Tibial nerve (tissue), 4 donors: Measurements from ENCODE around the gene DYNAP. TPM values are rescaled to one million over a fixed set of nuclear protein-coding genes. Genes with fewer than 3 reads are reported as not detected.

ENCODE experiments used
- DNase-seq, 2 donors: peaks; one replicate each; pipeline ENCODE4 v3.0.0-alpha.2; 2019; ENCODE audit warnings: low spot score in 2 of 2
- H3K27ac ChIP-seq, 4 donors: fragments of 200-600 bp; sonication (generic) in 3 of 4; one replicate each; pipeline ENCODE4 v1.5.1; 2017 to 2019; ENCODE audit warnings: mild to moderate bottlenecking in 1 of 4
- H3K27me3 ChIP-seq, 2 donors: fragments of 200-600 bp; sonication (generic) in 1 of 2; one replicate each; pipeline versions ENCODE4 v1.5.1 to v1.6.0; 2017 to 2019
- H3K36me3 ChIP-seq, 3 donors: fragments of 200-600 bp; sonication (generic); one replicate each; pipeline ENCODE4 v1.5.1; 2018 to 2019
- H3K4me1 ChIP-seq, 4 donors: fragments of 200-600 bp; sonication (generic) in 3 of 4; one replicate each; pipeline ENCODE4 v1.5.1; 2017 to 2019
- H3K4me3 ChIP-seq, 4 donors: fragments of 200-600 bp; sonication (generic) in 3 of 4; one replicate each; pipeline ENCODE4 v1.5.1; 2017 to 2019; ENCODE audit warnings: mild to moderate bottlenecking in 1 of 4, moderate library complexity in 1 of 4
- H3K9me3 ChIP-seq, 4 donors: fragments of 200-600 bp; sonication (generic) in 3 of 4; one replicate each; pipeline ENCODE4 v1.5.1; 2017 to 2019
- CTCF ChIP-seq, 5 experiments: fragments of 200-600 bp in 3 of 5; fragments of 450-650 bp in 2 of 5; sonication (generic) in 3 of 5; IDR thresholded peaks; one replicate each; pipeline ENCODE4 v1.5.1; 2016 to 2019; ENCODE audit warnings: antibody characterized with exemption in 5 of 5, mild to moderate bottlenecking in 3 of 5, moderate library complexity in 2 of 5
- EP300 ChIP-seq, 2 donors: sonication (generic); formaldehyde crosslinking; IDR thresholded peaks; one replicate each; pipeline ENCODE4 v1.6.1; 2017; ENCODE audit warnings: antibody characterized with exemption in 2 of 2, mild to moderate bottlenecking in 1 of 2
- POLR2A ChIP-seq, 2 donors: fragments of 450-650 bp; IDR thresholded peaks; one replicate each; pipeline ENCODE4 v1.6.1; 2017; ENCODE audit warnings: antibody characterized with exemption in 2 of 2, mild to moderate bottlenecking in 2 of 2, moderate library complexity in 2 of 2
- WGBS, 2 donors: methylation state at CpG; one replicate each; pipeline ENCODE4 v1.1.5; 2018; 5-methylcytosine and 5-hydroxymethylcytosine counted together
- total RNA-seq, 4 donors: library from RNA; depleted of rRNA; stranded (reverse); fragments of >200 nt; gene quantifications; one replicate each; pipeline ENCODE4 v1.1.0, GENCODE V29; 2016

Gene DYNAP
- total RNA-seq = not detected

GRCh38 chr18:54590945-54591344 lies at the start of gene DYNAP:
Gene DYNAP (plus strand): TSS chr18:54591245. CDS start chr18:54591283, 38 bp downstream.
- 79 to 84% methylated on average over 5 of the region's 5 CpGs for WGBS, 2 donors
- no peak for DNase-seq
- Histone ChIP-seq H3K4me1 (no peaks in the 10 kb centered on the region), H3K27me3 (no peaks in the 10 kb centered on the region), H3K36me3 (no peaks in the 10 kb centered on the region), H3K4me3 (no peak within 1 kb of the TSS), H3K27ac (no peak within 1 kb of the TSS), H3K9me3 (no peaks in the 10 kb centered on the region)
- no peak for TF ChIP-seq POLR2A (IDR thresholded peaks at IDR 0.05)
- no peak for TF ChIP-seq CTCF (IDR thresholded peaks at IDR 0.05)
- TF ChIP-seq EP300 (IDR thresholded peaks at IDR 0.05) = no peak

GRCh38 chr18:54551590-54551989 lies 39.5 kb upstream of the DYNAP start:
- Histone ChIP-seq H3K4me1 (no peaks in the 10 kb centered on the region), H3K27me3 (no peaks in the 10 kb centered on the region), H3K4me3 (no peak overlapping the region), H3K36me3 (no peaks in the 10 kb centered on the region), H3K27ac (no peak overlapping the region), H3K9me3 (peaks cover 0 to 4% (median 0%) of the 10 kb centered on the region in 4 donors)
- 95 to 100% methylated on average over 1 of the region's 1 CpG for WGBS, 2 donors
- TF ChIP-seq EP300 (IDR thresholded peaks at IDR 0.05) (no peak), CTCF (IDR thresholded peaks at IDR 0.05) (no peak), POLR2A (IDR thresholded peaks at IDR 0.05) (no peak)
- DNase-seq = no peak

GRCh38 chr18:54555286-54555685 lies 35.8 kb upstream of the DYNAP start:
- no peak for DNase-seq
- WGBS, 2 donors = 70 to 76% methylated on average over 2 of the region's 2 CpGs
- Histone ChIP-seq H3K36me3 (no peaks in the 10 kb centered on the region), H3K9me3 (peaks cover 0 to 4% (median 0%) of the 10 kb centered on the region in 4 donors), H3K27me3 (no peaks in the 10 kb centered on the region), H3K4me1 (no peaks in the 10 kb centered on the region), H3K4me3 (no peak overlapping the region), H3K27ac (no peak overlapping the region)
- TF ChIP-seq EP300 (IDR thresholded peaks at IDR 0.05) = no peak
- TF ChIP-seq CTCF (IDR thresholded peaks at IDR 0.05) = no peak
- TF ChIP-seq POLR2A (IDR thresholded peaks at IDR 0.05) = no peak

GRCh38 chr18:54555996-54556395 lies 35.0 kb upstream of the DYNAP start:
- H3K36me3 ChIP-seq = no peaks in the 10 kb centered on the region
- no peak overlapping the region for H3K4me3 ChIP-seq
- no peak for DNase-seq
- H3K4me1 ChIP-seq = no peaks in the 10 kb centered on the region
- H3K9me3 ChIP-seq = peaks cover 0 to 4% (median 0%) of the 10 kb centered on the region in 4 donors
- no peak overlapping the region for H3K27ac ChIP-seq
- H3K27me3 ChIP-seq = no peaks in the 10 kb centered on the region
- TF ChIP-seq CTCF (IDR thresholded peaks at IDR 0.05) = no peak
- TF ChIP-seq EP300 (IDR thresholded peaks at IDR 0.05) = no peak
- TF ChIP-seq POLR2A (IDR thresholded peaks at IDR 0.05) = no peak
- WGBS, 2 donors = 81 to 91% methylated on average over 1 of the region's 1 CpG

GRCh38 chr18:54557958-54558357 lies 33.1 kb upstream of the DYNAP start:
- no peak for TF ChIP-seq CTCF (IDR thresholded peaks at IDR 0.05)
- no peak for TF ChIP-seq POLR2A (IDR thresholded peaks at IDR 0.05)
- no peak overlapping the region for H3K4me3 ChIP-seq
- H3K4me1 ChIP-seq = no peaks in the 10 kb centered on the region
- H3K27me3 ChIP-seq = no peaks in the 10 kb centered on the region
- DNase-seq = no peak
- H3K27ac ChIP-seq = no peak overlapping the region
- 74 to 80% methylated on average over 2 of the region's 2 CpGs for WGBS, 2 donors
- H3K36me3 ChIP-seq = no peaks in the 10 kb centered on the region
- no peaks in the 10 kb centered on the region for H3K9me3 ChIP-seq
